Left ventricle myocardium inferior (tissue), 1 donor: ENCODE measurements around the gene TOM1L2. TPM values are rescaled to one million over a fixed set of nuclear protein-coding genes. Genes with fewer than 3 reads are reported as not detected.

Source experiments
- DNase-seq: peaks from one replicate; pipeline ENCODE4 v3.0.0-alpha.2; 2020
- H3K27ac ChIP-seq: fragments of 200-600 bp; replicated peaks from 2 replicates; pipeline ENCODE4 v1.8.0; 2021
- H3K27me3 ChIP-seq: fragments of 200-600 bp; 2 replicates; pipeline ENCODE4 v1.8.0; 2021; ENCODE audit warnings: low read depth
- H3K36me3 ChIP-seq: fragments of 200-600 bp; 2 replicates; pipeline ENCODE4 v1.8.0; 2021
- H3K4me1 ChIP-seq: fragments of 200-600 bp; 2 replicates; pipeline ENCODE4 v1.8.0; 2021
- H3K4me3 ChIP-seq: fragments of 200-600 bp; 2 replicates; pipeline ENCODE4 v1.8.0; 2021; ENCODE audit warnings: mild to moderate bottlenecking, moderate library complexity
- H3K9me3 ChIP-seq: fragments of 200-600 bp; replicated peaks from 2 replicates; pipeline ENCODE4 v1.8.0; 2021
- intact Hi-C: fragments of 100-400 bp; cut with micrococcal nuclease; formaldehyde crosslinking; loops from one replicate; pipeline ENCODE4 v1.11.0; 2022
- long read RNA-seq: library from polyadenylated mRNA; unstranded; transcript quantifications from one replicate; pipeline ENCODE4 v2.0.0, GENCODE V29; 2021
- total RNA-seq: library from RNA; stranded (reverse); fragmentation: NEBNext Ultra II Directional; extraction: Animal tissue kit (Norgen Biotek cat#: 25700); gene quantifications from one replicate; pipeline ENCODE4 v1.2.1, GENCODE V29; 2021
- TF ChIP-seq, protein P1 (sequence below): fragments of 200-600 bp; IDR thresholded peaks from 2 replicates; pipeline ENCODE4 v1.8.0; 2021; ENCODE audit warnings: antibody characterized with exemption, mild to moderate bottlenecking, borderline replicate concordance
- donor health status: DM: no; HTN: yes; CAD: no; lungs with severe emphysema.

TOM1L2 gene
- total RNA-seq, result 284 TPM
- long read RNA-seq, partial matches to known transcripts, result 51 of 438 reads
- long read RNA-seq, other reads (novel, unspliced or antisense), result 382 of 438 reads

DNA sequence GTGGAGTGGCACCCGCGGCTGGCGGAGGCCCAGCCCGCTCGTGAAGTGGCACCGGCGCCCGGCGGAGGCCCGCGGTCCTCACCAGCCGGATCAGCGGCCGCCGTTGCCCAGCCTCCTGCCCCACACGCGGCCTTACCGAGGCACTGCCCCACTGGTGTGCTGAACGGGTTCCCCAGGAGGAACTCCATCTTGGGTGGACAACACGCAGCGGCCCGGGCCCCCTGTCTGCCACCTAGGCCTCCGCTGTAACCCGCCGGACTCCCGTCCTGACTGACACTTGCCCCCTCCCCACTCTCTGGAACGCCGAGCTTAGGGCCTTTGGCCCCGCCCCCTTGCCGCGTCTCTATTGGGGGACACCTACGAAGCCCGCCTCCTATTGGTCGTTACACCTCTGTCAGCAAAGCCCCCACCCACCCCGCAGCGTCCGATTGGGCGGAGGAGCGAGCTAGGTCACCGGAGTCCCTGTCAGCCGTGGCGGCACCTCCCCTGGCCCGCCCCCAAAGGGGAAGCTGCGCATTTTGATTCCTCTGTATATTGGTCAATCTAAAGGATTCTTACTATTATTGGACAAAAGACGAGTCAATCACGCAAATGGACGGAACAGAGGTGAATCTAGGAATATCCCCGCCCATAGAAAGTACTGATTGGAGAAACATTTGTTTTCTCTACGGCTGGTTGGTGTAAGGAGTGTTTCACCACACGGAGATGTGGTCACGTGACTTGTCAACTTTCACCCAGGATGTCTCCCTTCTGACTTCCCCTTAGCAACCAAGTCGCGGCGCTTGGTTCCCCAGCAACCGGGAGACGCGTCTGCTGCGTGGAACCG is at the start of gene TOM1L2, which contains the start of gene DRC3:
TOM1L2 (minus strand) TSS at position 275 of the 826 bp plus-strand sequence; CDS start at position 188, 87 bp downstream.
DRC3 (plus strand) TSS at position 737 of the 826 bp plus-strand sequence. CDS start 4,737 bp downstream, outside the sequence.
- TF ChIP-seq, protein P1, sequence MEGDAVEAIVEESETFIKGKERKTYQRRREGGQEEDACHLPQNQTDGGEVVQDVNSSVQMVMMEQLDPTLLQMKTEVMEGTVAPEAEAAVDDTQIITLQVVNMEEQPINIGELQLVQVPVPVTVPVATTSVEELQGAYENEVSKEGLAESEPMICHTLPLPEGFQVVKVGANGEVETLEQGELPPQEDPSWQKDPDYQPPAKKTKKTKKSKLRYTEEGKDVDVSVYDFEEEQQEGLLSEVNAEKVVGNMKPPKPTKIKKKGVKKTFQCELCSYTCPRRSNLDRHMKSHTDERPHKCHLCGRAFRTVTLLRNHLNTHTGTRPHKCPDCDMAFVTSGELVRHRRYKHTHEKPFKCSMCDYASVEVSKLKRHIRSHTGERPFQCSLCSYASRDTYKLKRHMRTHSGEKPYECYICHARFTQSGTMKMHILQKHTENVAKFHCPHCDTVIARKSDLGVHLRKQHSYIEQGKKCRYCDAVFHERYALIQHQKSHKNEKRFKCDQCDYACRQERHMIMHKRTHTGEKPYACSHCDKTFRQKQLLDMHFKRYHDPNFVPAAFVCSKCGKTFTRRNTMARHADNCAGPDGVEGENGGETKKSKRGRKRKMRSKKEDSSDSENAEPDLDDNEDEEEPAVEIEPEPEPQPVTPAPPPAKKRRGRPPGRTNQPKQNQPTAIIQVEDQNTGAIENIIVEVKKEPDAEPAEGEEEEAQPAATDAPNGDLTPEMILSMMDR, result peak; percentile 45
- intact Hi-C loops, result no loop called here
- no peaks in the 10 kb centered on the region for H3K9me3 ChIP-seq
- DNase-seq, result peak; percentile 100
- H3K27me3 ChIP-seq, result no peaks in the 10 kb centered on the region
- H3K4me3 ChIP-seq, result peak within 1 kb of the TSS; percentile 97
- H3K27ac ChIP-seq, result peak within 1 kb of the TSS; percentile 95
- peaks cover 56% of the 10 kb centered on the region for H3K4me1 ChIP-seq
- H3K36me3 ChIP-seq, result no peaks in the 10 kb centered on the region

DNA sequence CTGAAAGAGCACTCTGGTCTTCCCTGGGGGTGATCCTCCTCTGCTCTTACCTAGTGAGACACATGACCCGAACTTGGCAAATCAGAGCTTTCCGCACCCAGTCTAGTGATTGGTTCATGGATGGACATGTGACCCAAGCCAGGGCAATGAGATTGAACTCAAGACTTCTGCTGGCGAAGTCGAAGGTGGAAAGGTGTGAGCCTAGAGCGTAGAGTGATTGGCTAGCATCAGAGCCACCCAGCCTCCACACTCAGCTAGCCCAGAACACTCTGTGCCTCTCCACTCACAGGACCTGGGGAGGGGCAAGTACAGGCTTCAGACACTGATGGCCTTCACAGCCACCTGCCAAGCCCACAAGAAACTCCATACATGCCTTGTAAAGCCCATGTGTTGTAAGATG is 49.2 kb upstream of the TOM1L2 start:
- peaks cover 12% of the 10 kb centered on the region for H3K36me3 ChIP-seq
- H3K4me1 ChIP-seq, result peaks cover 64% of the 10 kb centered on the region
- intact Hi-C loops, result loop anchor here (10.0 kb wide), 1 partner anchor 347 kb away; no protein-coding TSS in a partner anchor
- TF ChIP-seq, protein P1, result no peak
- H3K9me3 ChIP-seq, result no peaks in the 10 kb centered on the region
- no peaks in the 10 kb centered on the region for H3K27me3 ChIP-seq
- H3K4me3 ChIP-seq, result no peak overlapping the region
- H3K27ac ChIP-seq, result no peak overlapping the region
- no peak for DNase-seq

DNA sequence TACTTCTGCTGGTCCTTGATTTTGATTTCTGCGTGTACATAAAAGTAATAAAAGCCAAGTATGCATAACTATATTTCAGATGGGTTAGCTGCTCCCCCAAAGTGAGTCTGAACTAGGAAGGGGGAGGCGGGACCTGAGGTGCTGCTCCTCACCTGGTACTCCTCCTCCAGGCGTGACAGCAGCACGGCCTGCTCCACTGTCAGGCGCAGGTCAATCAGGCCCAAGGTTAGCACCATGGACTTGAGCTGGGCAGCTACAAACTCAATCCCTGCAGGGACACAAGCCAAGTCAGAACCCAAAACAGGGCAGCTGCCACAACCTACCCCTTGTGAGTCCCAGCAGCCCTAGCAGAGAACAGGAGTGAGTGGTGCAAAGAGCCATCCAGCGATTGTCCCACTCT is 48.8 kb upstream of the TOM1L2 start:
- no peaks in the 10 kb centered on the region for H3K27me3 ChIP-seq
- DNase-seq, result no peak
- H3K4me3 ChIP-seq, result no peak overlapping the region
- TF ChIP-seq, protein P1, result no peak
- intact Hi-C loops, result loop anchor here (10.0 kb wide), 1 partner anchor 346 kb away; no protein-coding TSS in a partner anchor
- no peaks in the 10 kb centered on the region for H3K9me3 ChIP-seq
- H3K36me3 ChIP-seq, result peaks cover 12% of the 10 kb centered on the region
- peaks cover 60% of the 10 kb centered on the region for H3K4me1 ChIP-seq
- no peak overlapping the region for H3K27ac ChIP-seq

- no peaks in the 10 kb centered on the region for H3K27me3 ChIP-seq
- intact Hi-C loops, result loop anchor here (10.0 kb wide), 1 partner anchor 345 kb away; no protein-coding TSS in a partner anchor
- peaks cover 24% of the 10 kb centered on the region for H3K36me3 ChIP-seq
- DNase-seq, result no peak
- H3K4me1 ChIP-seq, result peaks cover 50% of the 10 kb centered on the region
- TF ChIP-seq, protein P1, result no peak
- H3K27ac ChIP-seq, result peak overlapping the region; percentile 25
- no peak overlapping the region for H3K4me3 ChIP-seq
- no peaks in the 10 kb centered on the region for H3K9me3 ChIP-seq
Observed at GRCh38 chr17:18019838-18020154, 47.6 kb upstream of the TOM1L2 start.

DNA sequence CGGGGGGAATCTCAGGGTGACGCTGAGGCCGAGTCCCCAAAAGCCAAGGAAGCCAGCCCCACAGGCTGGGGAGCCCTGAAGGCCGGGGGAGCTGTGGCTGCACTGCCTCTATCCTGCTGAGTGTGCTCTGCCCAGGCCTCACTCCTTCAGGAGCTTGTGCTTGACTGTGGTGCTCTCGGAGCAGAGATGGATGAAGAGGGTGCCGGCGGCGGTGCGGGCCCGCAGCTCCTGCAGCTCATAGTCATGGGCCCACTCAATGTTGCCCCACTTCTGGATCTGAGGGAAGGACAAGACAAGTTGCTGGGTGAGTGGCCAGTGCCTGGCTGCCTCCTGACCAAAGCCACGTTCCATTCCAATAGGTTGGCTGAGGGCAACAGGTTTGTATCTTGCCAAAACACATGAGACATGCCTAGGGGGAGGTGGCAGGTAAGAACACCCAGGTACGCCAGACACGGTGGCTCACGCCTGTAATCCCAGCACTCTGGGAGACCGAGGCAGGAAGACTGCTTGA is 46.3 kb upstream of the TOM1L2 start:
- TF ChIP-seq, protein P1, result no peak
- Histone ChIP-seq H3K9me3 (no peaks in the 10 kb centered on the region), H3K27me3 (no peaks in the 10 kb centered on the region), H3K27ac (peak overlapping the region; percentile 87), H3K4me1 (peaks cover 50% of the 10 kb centered on the region), H3K4me3 (no peak overlapping the region), H3K36me3 (peaks cover 24% of the 10 kb centered on the region)
- intact Hi-C loops, result no loop called here
- DNase-seq, result no peak
